Cerebellar cortex (tissue), 1 donor: ENCODE data around the gene ESYT2.

Source experiments
- DNase-seq: peaks from one replicate; pipeline ENCODE4 v3.0.0-alpha.2; 2015; ENCODE audit warnings: low spot score

ESYT2 gene

GRCh38 chr7:158802535-158803366 is 26.6 kb downstream of the ESYT2 start:
- no peak for DNase-seq

GRCh38 chr7:158798741-158799140 is 30.6 kb downstream of the ESYT2 start:
- no peak for DNase-seq

GRCh38 chr7:158796667-158797066 is 32.6 kb downstream of the ESYT2 start:
- no peak for DNase-seq

GRCh38 chr7:158795272-158795671 is 34.0 kb downstream of the ESYT2 start:
- no peak for DNase-seq

- no peak for DNase-seq
These were observed 38.2 kb downstream of the ESYT2 start for GRCh38 chr7:158791107-158791506.

GRCh38 chr7:158789842-158790241 is 39.5 kb downstream of the ESYT2 start:
- DNase-seq: no peak

GRCh38 chr7:158786898-158787297 is 42.4 kb downstream of the ESYT2 start:
- DNase-seq: no peak

GRCh38 chr7:158784270-158784669 is 45.0 kb downstream of the ESYT2 start:
- no peak for DNase-seq

- DNase-seq: no peak
These were observed 45.7 kb downstream of the ESYT2 start for GRCh38 chr7:158783595-158783994.

GRCh38 chr7:158782761-158783401 is 46.4 kb downstream of the ESYT2 start:
- DNase-seq: peak; percentile 35

- no peak for DNase-seq
These were observed 47.2 kb downstream of the ESYT2 start for GRCh38 chr7:158781974-158782664.

GRCh38 chr7:158781217-158781973 is 47.9 kb downstream of the ESYT2 start:
- DNase-seq: no peak

- no peak for DNase-seq
These were observed 50.0 kb downstream of the ESYT2 start for GRCh38 chr7:158779061-158780000.

GRCh38 chr7:158778471-158778870 is 50.8 kb downstream of the ESYT2 start:
- DNase-seq: no peak

GRCh38 chr7:158777793-158778192 is 51.5 kb downstream of the ESYT2 start:
- DNase-seq: no peak

- DNase-seq: no peak
These were observed 52.8 kb downstream of the ESYT2 start for GRCh38 chr7:158776474-158776873.

- no peak for DNase-seq
These were observed 54.4 kb downstream of the ESYT2 start for GRCh38 chr7:158774952-158775351.

- no peak for DNase-seq
These were observed 56.4 kb downstream of the ESYT2 start for GRCh38 chr7:158772916-158773315.

- DNase-seq: no peak
These were observed 58.0 kb downstream of the ESYT2 start for GRCh38 chr7:158771213-158771834.

- no peak for DNase-seq
These were observed 61.6 kb downstream of the ESYT2 start for GRCh38 chr7:158767707-158768106.
